ENCODE results near the gene MUC22.
"Not testable (repeated sequence)": the region's sequence is repeated elsewhere in the genome, so short reads cannot be mapped to it uniquely, and the experiment has no call there.

MUC22 gene

DNA sequence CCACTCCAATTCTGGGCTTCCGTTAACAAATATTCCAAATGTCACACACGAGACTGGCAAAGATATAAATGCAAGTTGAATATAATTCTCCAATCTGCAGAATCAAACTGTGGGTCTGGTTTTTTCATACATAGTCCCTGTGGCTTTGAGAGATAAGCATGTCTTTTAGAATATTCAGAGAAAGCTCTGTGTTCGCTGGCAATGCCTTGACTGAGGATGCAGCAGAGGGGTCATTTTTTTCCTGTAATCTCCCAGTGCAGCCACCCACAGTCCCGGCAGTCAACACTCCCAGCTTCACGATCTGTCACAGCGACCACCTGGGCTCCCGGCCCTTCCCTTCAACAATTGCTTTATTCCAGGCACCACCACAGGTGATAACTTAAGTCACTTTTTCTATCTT is 30.5 kb downstream of the MUC22 start:
- FAIRE-seq, result no peak

DNA sequence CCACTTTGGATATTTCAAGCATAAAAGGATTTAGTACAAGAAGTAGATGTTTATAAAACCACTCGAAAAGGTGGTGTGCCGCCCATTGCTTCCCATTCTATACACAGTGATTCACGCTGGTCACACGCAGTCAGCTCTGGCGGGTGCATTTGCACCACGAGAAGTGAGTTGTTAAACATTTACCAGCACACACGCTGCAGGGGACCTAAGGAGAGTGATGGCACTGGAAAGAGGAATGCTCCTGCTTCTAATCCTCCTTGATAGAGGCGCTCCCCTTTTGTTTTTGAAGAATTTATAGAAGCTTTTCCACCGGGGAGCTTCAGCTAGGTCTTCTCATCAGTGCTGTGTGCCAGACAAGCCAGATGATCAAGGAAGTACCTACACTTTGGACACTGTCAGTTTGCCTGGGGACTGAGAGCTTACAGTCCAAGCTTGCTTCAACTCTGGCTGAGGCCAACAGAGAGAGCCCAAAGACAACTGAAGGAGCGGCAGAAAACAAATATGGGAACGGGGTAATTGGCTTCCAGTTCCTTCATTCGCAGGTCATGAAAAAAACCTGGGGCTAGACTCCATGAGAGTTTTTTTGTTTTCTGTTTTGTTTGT is 31.2 kb downstream of the MUC22 start:
- no peak for FAIRE-seq

DNA sequence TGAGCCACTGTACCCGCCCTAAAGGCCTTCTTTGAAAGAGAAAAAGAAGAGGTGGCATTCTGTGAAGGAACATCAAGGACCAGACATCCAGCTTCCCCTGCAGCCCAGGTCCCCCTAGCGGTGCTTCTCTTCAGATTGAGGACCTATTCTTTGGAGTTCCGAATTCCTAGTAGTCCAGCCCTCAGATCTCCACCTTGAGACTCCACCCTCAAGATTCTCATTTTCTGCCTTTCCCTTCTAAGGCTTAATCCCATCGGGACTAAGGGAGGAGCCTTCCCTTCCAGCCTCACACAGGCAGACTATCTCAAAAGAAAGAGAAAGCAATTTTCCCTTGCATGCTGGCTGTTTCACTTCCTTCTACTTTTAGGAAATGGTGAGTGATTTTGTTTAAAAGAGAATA is 32.5 kb downstream of the MUC22 start:
- FAIRE-seq, result no peak

DNA sequence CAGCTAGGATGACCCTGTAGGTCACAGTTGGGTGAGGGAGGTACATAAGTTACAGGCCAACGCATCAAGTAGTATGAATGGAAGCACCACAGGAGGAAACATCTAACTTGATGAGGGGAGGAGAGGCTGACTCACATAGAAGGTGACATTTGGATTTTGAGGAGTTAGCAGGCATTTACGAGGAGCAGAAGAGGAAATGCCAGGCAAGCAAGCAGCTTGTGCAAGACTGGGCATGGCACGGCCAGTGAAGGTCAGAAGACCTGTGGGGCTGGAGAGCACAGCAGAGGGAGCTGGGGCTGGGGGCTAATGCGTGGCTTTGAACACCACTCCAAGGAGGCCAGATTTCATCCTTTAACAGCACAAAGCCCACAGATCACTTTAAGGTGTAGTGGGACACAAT is 37.8 kb downstream of the MUC22 start:
- FAIRE-seq, result no peak

DNA sequence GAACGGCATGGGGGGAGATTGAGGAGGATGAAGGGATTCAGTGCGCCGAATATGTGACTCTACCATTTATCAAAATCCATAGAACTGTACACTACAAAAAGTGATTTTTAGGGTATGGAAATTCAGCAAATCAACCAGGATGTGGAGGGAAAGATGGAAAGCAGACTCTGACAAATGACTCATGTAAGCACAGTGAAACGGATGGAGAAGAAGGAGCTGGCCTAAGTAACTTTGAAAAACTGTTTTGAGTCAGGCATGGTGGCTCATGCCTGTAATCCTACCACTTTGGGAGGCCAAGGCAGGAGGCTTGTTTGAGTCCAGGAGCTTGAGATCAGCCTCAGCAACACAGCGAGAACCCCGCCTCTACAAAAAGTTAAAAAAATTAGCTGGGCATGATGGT is 39.2 kb downstream of the MUC22 start:
- no peak for FAIRE-seq

DNA sequence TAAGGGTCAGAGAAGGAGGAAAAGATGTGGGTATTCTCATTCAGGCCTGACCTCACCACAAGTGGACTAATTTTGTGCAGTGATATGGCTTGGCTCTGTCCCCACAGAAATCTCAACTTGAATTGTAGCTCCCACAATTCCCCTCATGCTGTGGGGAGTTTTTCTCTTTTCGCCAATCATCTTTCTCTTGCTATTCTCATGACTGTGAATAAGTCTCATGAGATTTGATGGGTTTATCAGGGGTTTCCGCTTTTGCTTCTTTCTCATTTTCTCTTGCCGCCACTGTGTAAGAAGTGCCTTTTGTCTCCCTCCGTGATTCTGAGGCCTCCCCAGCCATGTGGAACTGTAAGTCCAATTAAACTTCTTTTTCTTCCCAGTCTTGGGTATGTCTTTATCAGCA is 42.9 kb downstream of the MUC22 start:
- not testable (repeated sequence) for FAIRE-seq

DNA sequence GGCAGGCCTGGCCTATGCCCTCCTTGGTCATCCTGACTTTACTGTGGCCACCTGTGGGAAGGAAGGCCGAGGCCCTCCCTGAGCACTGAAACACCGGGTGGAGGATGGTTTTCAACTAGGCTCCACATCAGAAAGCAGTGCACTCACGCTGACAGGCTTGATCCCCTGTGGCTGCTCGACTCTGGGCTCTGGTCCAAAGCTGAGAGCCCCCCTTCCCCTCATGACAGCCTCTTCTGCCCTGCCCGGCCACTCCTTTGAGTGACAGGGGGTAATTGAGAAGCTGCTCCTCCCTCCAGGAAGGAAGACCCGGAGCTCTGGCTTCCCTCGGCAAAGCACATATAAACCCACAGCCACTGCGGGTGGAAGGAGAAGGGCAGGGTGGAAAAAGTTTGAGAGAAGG is 43.6 kb downstream of the MUC22 start:
- FAIRE-seq, result no peak

DNA sequence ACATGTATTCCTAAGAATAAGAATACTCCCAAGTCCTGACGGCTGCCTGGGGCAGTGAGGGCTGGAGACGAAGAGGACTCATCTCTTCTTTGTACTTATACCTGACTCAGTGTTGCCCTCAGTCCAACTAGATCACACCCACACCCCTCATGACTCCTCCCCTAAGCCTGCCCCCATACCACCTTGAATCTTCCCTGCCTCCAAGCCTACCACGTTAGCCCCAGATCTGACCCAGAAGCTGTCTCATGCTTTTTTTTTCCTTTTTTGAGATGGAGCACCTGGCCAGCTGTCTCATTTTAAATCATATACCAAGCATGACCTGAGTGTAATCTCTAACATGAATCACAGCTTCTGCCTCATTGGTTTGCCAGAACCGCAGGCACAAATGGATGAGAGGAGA is 45.2 kb downstream of the MUC22 start:
- FAIRE-seq, result no peak

DNA sequence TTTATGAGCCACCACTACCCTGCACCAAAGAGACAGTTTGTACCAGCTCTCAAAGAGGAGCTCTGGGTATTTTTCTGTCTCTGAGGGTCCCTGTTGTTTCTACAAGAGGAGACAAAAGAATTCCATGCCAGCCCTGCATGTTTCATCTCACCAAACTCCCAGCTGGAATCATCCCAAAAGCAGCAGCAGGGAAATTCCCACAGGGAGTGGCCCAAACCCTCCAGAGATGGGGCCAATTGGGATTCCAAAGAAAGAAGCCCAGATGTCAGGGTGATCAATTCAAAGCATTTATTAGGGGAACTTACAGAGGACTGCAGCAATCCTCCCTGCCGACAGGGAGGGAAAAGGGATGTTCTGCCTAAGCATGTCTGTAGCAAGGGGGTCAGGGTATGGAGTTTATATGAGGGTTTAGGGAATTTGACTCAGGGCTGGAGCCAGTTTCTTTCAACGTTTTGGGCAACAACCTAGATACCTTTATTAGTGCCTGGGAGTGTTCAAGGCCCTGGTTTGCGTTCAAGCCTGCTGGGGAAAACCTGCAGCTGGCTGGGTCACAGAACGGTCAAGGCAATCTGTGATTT is 47.2 kb downstream of the MUC22 start:
- no peak for FAIRE-seq

DNA sequence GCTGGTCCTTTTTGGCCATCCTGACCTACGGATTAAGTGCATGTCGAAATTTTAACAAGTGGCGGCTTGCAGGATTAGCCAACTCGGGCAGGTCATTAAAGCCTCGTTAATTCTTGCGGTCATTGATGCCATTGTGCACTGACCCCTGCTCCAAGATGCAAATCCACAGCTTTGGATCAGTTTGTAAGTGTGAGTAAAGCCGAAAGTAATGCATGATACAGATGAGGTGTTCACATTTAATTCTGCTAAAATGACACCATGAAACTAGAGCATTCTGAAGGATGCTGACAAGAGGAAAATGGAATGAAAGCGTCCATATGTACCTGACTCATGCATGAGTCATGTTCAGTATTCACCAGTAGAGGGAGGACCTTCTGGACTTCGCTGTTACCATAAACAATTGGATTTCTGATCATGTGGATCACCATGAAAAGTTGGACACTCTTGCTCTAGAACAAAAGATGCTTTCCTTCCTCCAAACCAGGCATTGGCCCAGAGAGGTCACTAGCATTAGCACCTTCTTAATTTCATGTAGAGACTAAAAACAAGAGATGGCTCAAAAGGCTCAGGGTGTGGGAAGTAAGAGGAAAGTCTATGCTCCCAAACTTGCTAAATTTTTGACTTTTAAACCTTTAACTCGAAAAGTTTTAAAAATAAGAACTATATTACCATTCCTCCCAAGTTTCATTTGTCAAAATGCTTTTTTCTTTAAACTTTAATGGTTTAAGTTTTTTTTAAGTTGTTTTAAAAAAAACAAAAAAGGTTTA is 48.0 kb downstream of the MUC22 start:
- no peak for FAIRE-seq

DNA sequence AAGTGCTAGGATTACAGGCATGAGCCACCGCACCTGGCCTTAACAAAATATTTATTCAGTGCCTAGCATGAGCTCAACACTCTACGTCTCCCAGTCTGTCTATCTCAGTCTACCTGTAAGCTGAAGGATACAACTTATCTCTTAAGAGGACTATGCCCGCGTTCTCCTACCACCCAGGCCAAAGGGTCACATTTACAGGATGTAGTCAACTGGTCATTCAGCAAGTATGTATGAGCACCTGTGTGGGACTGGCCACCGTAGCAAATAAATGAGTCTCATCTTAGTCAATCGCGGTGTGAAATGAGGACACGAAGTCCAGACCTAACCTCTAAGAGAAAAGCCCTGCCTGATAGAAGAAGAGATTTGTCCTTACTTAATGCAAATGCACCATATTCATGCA is 49.9 kb downstream of the MUC22 start:
- no peak for FAIRE-seq

DNA sequence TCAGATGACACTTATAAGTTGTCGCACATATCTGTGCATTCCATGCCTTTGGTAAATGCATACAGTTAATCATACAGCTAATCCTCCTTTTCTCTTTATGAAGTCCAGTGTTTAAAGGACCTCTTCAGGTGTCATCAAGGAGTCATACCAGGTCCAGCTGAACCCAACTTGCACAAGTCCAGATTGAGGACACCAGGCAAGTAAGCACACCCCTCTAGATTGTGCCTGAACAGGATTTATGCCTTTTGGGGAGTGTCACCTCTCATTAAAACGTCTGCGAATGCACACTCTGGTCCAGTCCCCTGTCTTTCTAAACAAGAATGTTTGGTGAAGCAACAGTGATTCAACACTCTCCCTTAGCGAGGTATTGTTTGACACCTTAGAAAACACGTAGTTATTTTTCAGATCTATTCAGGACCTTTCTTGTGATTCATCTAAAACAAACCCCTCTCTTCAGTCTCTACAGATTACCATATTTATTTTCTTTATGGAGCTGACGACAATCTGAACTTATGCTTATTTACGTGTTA is 53.7 kb downstream of the MUC22 start:
- FAIRE-seq, result no peak

DNA sequence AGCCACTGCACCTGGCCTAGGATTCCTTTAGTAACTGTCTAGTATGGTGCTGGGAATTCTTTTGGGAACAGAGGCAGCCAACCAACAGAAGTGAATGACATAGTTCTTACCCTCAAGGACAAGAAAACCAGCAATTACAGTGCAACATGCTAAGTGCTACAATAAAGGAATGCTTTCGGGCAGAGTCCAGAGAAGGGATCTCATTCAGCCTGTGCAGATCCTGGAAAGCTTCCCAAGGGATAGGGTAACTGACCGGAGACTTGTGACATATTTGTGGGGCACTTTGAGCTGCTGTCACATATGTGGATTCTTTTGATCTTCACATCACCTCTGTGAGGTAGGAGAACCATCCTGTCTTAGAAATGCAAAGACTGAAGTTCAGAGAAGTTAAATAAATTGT is 55.3 kb downstream of the MUC22 start:
- FAIRE-seq, result no peak

DNA sequence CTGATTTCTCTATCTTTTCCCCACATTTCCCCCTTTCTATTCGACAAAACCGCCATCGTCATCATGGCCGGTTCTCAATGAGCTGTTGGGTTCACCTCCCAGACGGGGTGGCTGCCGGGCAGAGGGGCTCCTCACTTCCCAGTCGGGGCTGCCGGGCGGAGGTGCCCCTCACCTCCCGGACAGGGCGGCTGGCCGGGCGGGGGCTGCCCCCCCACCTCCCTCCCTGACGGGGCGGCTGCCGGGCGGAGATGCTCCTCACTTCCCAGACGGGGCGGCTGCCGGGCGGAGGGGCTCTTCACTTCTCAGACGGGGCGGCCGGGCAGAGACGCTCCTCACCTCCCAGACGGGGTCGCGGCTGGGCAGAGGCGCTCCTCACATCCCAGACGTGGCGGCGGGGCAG is 56.8 kb downstream of the MUC22 start:
- not testable (repeated sequence) for FAIRE-seq

DNA sequence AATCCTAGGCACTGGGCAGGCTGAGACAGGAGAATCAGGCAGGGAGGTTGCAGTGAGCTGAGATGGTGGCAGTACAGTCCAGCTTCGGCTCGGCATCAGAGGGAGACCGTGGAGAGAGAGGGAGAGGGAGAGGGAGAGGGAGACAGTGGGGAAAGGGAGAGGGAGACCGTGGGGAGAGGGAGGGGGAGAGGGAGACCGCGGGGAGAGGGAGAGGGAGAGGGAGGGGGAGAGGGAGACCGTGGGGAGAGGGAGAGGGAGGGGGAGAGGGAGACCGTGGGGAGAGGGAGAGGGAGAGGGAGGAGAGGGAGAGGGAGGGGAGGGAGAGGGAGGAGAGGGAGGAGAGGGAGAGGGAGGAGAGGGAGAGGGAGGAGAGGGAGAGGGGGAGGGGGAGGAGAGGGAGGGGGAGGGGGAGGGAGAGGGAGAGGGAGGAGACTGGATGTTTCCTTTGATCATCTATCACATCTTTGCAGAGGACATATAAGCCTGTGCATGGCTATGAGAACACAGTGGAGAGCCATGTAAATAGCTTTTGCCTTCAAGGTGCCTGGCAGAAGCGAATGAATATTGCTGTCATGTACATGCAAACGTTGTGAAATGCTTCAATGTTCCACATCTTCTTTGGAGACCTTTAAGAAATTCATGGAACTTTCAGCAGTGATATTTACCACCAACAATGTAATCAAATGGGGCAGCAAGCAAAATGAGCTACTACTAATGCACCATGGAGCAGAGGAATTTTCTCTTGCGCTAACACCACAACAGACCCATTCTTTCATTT is 57.8 kb downstream of the MUC22 start:
- FAIRE-seq, result not testable (repeated sequence)

DNA sequence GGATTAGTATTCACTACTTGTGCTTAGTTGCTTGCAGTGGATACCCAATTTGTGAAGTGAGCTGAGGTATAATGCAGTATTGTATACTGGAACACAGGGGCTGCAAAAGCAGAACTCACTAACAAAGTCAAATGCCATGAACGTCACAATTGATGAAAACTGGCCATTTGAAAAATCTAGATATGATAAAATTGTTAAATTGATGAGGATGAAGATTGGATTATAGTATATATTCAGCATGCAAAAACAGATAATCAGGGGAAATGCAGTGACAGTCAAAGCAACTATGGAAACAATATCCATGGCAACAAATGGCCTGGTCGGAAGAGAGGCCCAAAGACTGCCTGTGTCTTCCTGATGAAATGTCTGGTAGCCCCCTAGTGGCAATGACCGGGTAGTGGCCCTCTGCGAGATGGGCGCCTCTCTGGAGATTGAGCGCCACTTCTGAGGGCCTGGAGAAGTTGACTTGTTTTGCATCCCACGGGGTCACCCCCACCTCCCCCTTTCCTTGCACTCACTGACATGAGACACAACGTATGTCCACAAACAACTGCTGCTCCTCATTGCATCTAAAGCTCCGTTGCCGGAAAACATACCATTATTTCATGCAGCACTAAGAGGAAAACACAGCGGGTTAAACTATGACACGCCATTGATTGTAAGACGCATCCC is 58.5 kb downstream of the MUC22 start:
- FAIRE-seq, result no peak

DNA sequence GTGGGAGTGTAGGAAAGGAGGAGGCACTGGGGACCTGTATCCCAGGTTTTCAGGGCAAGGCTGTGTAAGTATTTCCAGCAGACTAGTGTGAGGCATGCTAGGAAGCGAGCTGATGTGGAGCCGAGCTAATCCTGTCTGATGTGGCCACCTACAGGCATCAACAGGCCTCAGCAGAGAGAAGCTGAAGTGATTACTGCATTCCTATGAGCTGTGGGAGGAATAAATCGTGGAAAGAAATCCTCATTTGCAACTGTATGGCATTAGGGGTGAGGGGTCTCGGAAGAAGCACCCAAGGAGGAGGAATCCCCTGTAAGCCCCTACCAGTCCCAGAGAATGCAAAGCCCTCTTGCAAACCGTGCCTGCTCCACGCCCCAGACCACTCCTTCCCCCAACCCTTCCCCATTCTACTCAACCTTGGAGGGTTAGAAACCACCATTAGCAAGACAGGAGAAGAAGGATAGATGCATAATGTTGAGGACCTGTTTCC is 60.5 kb downstream of the MUC22 start:
- no peak for FAIRE-seq

DNA sequence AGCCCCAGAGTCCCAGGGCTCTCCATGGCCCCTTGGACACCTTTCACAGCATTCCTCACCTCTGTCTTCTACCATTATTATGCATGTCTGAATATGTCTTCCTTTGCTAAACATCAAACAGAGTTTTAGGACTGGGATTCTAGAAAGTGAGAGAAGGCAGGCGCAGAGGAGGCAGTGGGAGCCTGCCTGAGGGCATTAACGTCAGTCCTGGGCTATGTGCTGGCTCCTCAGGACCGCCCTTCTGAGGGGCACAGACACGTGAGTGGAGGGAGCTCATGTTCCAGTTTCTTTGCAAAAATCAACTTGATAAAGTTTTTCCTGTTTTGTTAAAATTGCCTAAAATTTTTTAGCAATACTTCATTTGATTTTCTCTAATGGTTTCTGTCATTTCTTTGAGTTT is 64.1 kb downstream of the MUC22 start:
- FAIRE-seq, result no peak

DNA sequence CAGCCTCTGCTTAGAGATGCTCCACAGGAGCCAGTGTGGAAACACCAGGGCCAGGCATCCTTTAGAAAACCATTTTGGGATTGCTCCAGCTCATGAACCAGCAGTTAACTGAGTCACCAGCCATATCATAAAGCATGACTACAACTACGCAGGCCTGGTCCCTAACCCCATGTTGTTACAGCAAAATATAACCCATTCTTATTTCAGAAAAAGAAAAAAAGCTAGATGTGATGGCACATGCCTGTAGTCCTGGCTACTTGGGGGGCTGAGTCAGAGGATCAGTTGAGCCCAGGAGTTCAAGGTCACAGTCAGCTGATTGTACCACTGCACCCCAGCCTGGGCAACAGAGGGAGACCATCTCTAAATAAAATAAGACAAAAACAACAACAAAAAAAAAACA is 65.3 kb downstream of the MUC22 start:
- FAIRE-seq, result no peak

DNA sequence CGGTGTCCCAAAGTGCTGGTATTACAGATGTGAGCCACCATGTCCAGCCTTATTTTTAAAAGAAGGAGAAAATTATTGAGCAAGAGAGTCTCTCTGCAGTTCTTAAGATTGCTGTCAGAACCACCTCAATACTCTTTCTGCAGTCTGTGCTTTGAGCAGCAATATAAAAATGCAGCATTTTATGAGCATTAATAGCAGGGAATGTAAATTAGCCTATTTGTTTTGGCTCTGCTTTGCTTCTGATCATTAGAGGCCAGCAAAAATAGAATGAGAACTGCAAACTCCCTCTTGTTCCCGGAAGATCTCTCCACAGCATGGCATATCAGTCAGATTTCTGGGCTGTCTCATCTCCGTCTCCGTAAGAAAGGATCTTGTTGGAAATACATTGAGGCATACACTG is 66.3 kb downstream of the MUC22 start:
- no peak for FAIRE-seq

DNA sequence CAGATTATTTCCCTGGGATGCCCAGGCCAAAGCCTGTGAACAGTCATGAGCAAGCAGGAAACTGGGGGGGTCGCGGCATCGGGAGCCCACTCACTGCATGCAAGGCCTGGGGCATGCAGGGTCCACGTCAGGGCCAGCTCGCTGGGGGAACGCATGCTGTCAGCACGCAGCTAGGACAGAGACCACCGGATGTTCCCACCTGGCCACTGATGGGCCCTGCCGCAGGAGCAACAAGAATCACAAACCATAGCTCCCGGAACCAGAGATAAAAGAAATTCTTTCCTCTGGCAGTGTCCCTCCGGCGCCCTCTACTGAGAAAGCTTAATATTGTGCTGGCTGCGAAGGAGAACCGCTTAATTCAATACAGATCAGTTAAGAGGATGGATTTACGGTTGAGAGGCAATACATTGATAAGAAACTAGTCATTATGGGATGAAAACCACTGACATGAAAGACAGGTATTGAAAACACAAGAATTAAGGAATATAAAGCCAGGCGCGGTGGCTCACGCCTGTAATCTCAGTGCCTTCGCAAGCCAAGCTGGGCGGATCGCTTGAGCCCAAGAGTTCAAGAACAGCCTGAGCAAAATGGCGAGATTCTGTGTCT is 69.5 kb downstream of the MUC22 start:
- no peak for FAIRE-seq

DNA sequence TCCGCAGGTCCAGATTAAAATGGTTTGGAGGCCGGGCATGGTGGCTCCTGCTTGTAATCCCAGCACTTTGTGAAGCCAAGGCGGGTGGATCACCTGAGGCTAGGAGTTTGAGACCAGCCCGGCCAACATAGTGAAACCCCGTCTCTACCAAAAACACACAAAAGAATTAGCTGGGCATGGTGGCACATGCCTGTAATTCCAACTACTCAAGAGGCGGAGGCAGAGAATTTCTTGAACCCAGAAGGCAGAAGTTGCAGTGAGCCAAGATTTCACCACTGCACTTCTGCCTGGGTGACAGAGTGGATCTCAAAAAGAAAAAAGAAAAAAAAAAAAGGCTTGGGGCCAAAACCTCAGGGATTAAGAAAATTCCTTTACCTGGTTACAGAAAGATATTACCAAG is 71.6 kb downstream of the MUC22 start:
- no peak for FAIRE-seq

Data from colon (tissue), 2 donors.